ENCODE data around the gene RIIAD1.
"Not testable (repeated sequence)": the region's sequence is repeated elsewhere in the genome, so short reads cannot be mapped to it uniquely, and the experiment has no call there.

Gene RIIAD1

DNA sequence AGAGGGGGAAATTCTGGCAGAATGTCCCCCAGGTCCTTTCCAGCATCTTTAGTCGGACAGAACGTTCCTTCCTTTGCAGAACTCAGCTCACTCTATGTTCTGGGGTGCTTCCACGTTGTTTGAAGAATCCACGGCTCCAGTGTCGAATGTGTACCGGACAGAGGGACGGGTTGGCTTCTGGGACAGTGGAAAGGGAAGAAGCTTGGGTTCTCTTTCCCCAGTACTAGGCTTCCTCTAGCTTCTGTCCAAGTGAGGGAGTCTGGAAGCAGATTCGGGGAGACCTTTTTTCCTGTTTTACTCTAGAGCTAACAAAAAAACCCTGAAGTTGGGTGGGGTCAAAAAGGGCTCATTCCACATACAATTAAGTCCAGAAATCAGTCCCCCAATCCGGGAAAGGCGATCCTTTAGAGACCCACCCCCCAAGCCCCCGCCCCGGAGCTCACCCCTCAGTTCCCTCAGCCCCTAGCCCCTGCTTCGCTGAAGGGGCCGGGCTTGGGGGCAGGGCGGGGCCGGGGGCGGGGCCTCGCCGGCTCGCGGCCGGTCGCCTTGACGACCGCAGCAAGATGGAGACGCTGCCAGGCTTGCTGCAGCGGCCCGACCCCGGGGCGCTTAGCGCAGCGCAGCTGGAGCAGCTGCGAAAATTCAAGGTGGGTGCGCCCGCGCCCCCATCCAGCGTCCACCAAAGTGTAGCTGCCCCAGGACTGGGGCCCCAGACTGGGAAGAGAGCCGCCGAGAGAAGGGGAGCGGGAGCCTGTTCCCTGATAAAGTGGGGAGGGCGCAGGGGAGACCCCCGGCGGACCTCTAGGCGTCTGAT lies at the start of gene RIIAD1:
RIIAD1 (plus strand) TSS at position 549 of the 814 bp plus-strand sequence; CDS start at position 564, 15 bp downstream.
- Histone ChIP-seq H3K27me3 (ENCODE audit: control insufficient read depth in 1 of 2, insufficient read depth in 2 of 2, low read length in 2 of 2) (peaks cover 4 to 6% of the 10 kb centered on the region in 2 donors), H3K36me3 (ENCODE audit: control insufficient read depth in 2 of 2, insufficient read depth in 2 of 2, low read length in 2 of 2) (no peaks in the 10 kb centered on the region), H3K4me1 (ENCODE audit: control insufficient read depth, insufficient read depth, low read length) (peaks cover 38% of the 10 kb centered on the region), H3K27ac (ENCODE audit: low read length) (peak within 1 kb of the TSS; percentile 84), H3K9me3 (ENCODE audit: control insufficient read depth in 2 of 2, low read length in 2 of 2) (no peaks in the 10 kb centered on the region), H3K9ac (ENCODE audit: low read length in 2 of 2) (peak within 1 kb of the TSS; percentile 57 to 71), H3K4me3 (ENCODE audit: low read length in 2 of 2) (peak within 1 kb of the TSS; percentile 65 to 73)

GRCh38 chr1:151673407-151673806 lies 47.9 kb upstream of the RIIAD1 start:
- Histone ChIP-seq H3K4me3 (ENCODE audit: low read length in 2 of 2) (no peak overlapping the region), H3K36me3 (ENCODE audit: control insufficient read depth in 2 of 2, insufficient read depth in 2 of 2, low read length in 2 of 2) (peaks cover 8 to 15% of the 10 kb centered on the region in 2 donors), H3K27me3 (ENCODE audit: control insufficient read depth in 1 of 2, insufficient read depth in 2 of 2, low read length in 2 of 2) (no peaks in the 10 kb centered on the region), H3K9ac (ENCODE audit: low read length in 2 of 2) (no peak overlapping the region), H3K4me1 (ENCODE audit: control insufficient read depth, insufficient read depth, low read length) (no peaks in the 10 kb centered on the region), H3K27ac (ENCODE audit: low read length) (no peak overlapping the region), H3K9me3 (ENCODE audit: control insufficient read depth in 2 of 2, low read length in 2 of 2) (peaks cover 0 to 4% of the 10 kb centered on the region in 2 donors)

GRCh38 chr1:151680391-151680790 lies 40.9 kb upstream of the RIIAD1 start:
- H3K9me3 ChIP-seq (ENCODE audit: control insufficient read depth in 2 of 2, low read length in 2 of 2): no peaks in the 10 kb centered on the region
- peaks cover 8% of the 10 kb centered on the region for H3K4me1 ChIP-seq (ENCODE audit: control insufficient read depth, insufficient read depth, low read length)
- H3K36me3 ChIP-seq (ENCODE audit: control insufficient read depth in 2 of 2, insufficient read depth in 2 of 2, low read length in 2 of 2): peaks cover 7 to 10% of the 10 kb centered on the region in 2 donors
- peak overlapping the region in 1 of 2 donors; percentile 30 for H3K4me3 ChIP-seq (ENCODE audit: low read length in 2 of 2)
- H3K9ac ChIP-seq (ENCODE audit: low read length in 2 of 2): no peak overlapping the region
- H3K27me3 ChIP-seq (ENCODE audit: control insufficient read depth in 1 of 2, insufficient read depth in 2 of 2, low read length in 2 of 2): no peaks in the 10 kb centered on the region
- peak overlapping the region; percentile 25 for H3K27ac ChIP-seq (ENCODE audit: low read length)

DNA sequence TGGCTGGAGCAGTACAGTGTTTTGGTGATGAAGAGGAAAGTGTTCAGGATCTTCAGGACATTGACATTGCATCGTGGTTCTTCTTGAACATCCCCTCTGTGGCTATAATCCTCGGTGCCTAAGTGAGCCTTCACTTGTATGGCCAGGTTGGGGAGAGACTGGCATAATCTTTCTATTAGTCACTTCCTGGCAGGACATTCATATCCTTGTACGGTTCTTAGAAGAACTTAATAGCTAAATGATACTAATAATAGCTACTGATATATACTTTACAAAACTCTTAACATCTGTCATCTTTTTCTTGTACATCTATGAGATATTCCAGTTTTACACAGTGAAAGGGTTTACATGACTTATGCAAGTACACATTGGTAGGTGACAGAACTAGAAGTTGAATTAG lies 40.5 kb upstream of the RIIAD1 start:
- peak overlapping the region; percentile 25 for H3K27ac ChIP-seq (ENCODE audit: low read length)
- no peaks in the 10 kb centered on the region for H3K9me3 ChIP-seq (ENCODE audit: control insufficient read depth in 2 of 2, low read length in 2 of 2)
- no peaks in the 10 kb centered on the region for H3K27me3 ChIP-seq (ENCODE audit: control insufficient read depth in 1 of 2, insufficient read depth in 2 of 2, low read length in 2 of 2)
- H3K36me3 ChIP-seq (ENCODE audit: control insufficient read depth in 2 of 2, insufficient read depth in 2 of 2, low read length in 2 of 2): peaks cover 7 to 10% of the 10 kb centered on the region in 2 donors
- no peak overlapping the region for H3K9ac ChIP-seq (ENCODE audit: low read length in 2 of 2)
- peak overlapping the region in 1 of 2 donors; percentile 30 for H3K4me3 ChIP-seq (ENCODE audit: low read length in 2 of 2)
- peaks cover 8% of the 10 kb centered on the region for H3K4me1 ChIP-seq (ENCODE audit: control insufficient read depth, insufficient read depth, low read length)

- Histone ChIP-seq H3K9ac (ENCODE audit: low read length in 2 of 2) (no peak overlapping the region), H3K27me3 (ENCODE audit: control insufficient read depth in 1 of 2, insufficient read depth in 2 of 2, low read length in 2 of 2) (no peaks in the 10 kb centered on the region), H3K36me3 (ENCODE audit: control insufficient read depth in 2 of 2, insufficient read depth in 2 of 2, low read length in 2 of 2) (peaks cover 10 to 11% of the 10 kb centered on the region in 2 donors), H3K4me1 (ENCODE audit: control insufficient read depth, insufficient read depth, low read length) (peaks cover 8% of the 10 kb centered on the region), H3K4me3 (ENCODE audit: low read length in 2 of 2) (no peak overlapping the region), H3K27ac (ENCODE audit: low read length) (no peak overlapping the region), H3K9me3 (ENCODE audit: control insufficient read depth in 2 of 2, low read length in 2 of 2) (no peaks in the 10 kb centered on the region)
Measured at GRCh38 chr1:151681923-151682322, 39.4 kb upstream of the RIIAD1 start.

- not testable (repeated sequence) for H3K9me3 ChIP-seq (ENCODE audit: control insufficient read depth in 2 of 2, low read length in 2 of 2); H3K4me1 ChIP-seq (ENCODE audit: control insufficient read depth, insufficient read depth, low read length); H3K27ac ChIP-seq (ENCODE audit: low read length); H3K9ac ChIP-seq (ENCODE audit: low read length in 2 of 2); H3K4me3 ChIP-seq (ENCODE audit: low read length in 2 of 2); H3K27me3 ChIP-seq (ENCODE audit: control insufficient read depth in 1 of 2, insufficient read depth in 2 of 2, low read length in 2 of 2)
- H3K36me3 ChIP-seq (ENCODE audit: control insufficient read depth in 2 of 2, insufficient read depth in 2 of 2, low read length in 2 of 2): peaks cover 10 to 14% of the 10 kb centered on the region in 2 donors
Measured at GRCh38 chr1:151682901-151683300, 38.4 kb upstream of the RIIAD1 start.

- Histone ChIP-seq H3K27me3 (ENCODE audit: control insufficient read depth in 1 of 2, insufficient read depth in 2 of 2, low read length in 2 of 2) (no peaks in the 10 kb centered on the region), H3K4me1 (ENCODE audit: control insufficient read depth, insufficient read depth, low read length) (peaks cover 8% of the 10 kb centered on the region), H3K9ac (ENCODE audit: low read length in 2 of 2) (no peak overlapping the region), H3K27ac (ENCODE audit: low read length) (no peak overlapping the region), H3K9me3 (ENCODE audit: control insufficient read depth in 2 of 2, low read length in 2 of 2) (no peaks in the 10 kb centered on the region), H3K4me3 (ENCODE audit: low read length in 2 of 2) (no peak overlapping the region), H3K36me3 (ENCODE audit: control insufficient read depth in 2 of 2, insufficient read depth in 2 of 2, low read length in 2 of 2) (peaks cover 10 to 14% of the 10 kb centered on the region in 2 donors)
Measured at GRCh38 chr1:151684128-151684527, 37.2 kb upstream of the RIIAD1 start.

DNA sequence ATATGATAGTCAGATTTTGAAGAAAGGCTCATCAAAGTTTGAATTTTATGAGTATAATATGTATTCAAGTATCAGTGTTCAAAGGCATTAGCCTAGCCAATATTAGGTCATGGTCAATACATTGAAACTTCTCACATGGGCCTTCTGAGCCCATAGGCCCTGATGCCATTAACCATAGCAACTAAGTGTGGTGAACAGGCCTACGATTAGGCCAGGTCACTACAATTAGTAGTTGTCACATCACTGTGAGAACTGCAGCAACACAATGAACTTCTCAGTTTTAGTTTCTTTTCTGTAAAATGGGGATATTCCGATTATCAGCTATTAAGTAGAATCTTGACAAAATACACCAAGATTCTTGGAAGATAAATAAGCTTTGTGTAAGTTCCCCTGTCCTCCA lies 34.8 kb upstream of the RIIAD1 start:
- Histone ChIP-seq H3K9ac (ENCODE audit: low read length in 2 of 2) (no peak overlapping the region), H3K9me3 (ENCODE audit: control insufficient read depth in 2 of 2, low read length in 2 of 2) (no peaks in the 10 kb centered on the region), H3K4me3 (ENCODE audit: low read length in 2 of 2) (no peak overlapping the region), H3K36me3 (ENCODE audit: control insufficient read depth in 2 of 2, insufficient read depth in 2 of 2, low read length in 2 of 2) (peaks cover 14 to 15% of the 10 kb centered on the region in 2 donors), H3K27ac (ENCODE audit: low read length) (no peak overlapping the region), H3K27me3 (ENCODE audit: control insufficient read depth in 1 of 2, insufficient read depth in 2 of 2, low read length in 2 of 2) (no peaks in the 10 kb centered on the region), H3K4me1 (ENCODE audit: control insufficient read depth, insufficient read depth, low read length) (no peaks in the 10 kb centered on the region)

GRCh38 chr1:151689494-151689893 lies 31.8 kb upstream of the RIIAD1 start:
- no peaks in the 10 kb centered on the region for H3K4me1 ChIP-seq (ENCODE audit: control insufficient read depth, insufficient read depth, low read length)
- H3K9me3 ChIP-seq (ENCODE audit: control insufficient read depth in 2 of 2, low read length in 2 of 2): no peaks in the 10 kb centered on the region
- peaks cover 23 to 30% of the 10 kb centered on the region in 2 donors for H3K36me3 ChIP-seq (ENCODE audit: control insufficient read depth in 2 of 2, insufficient read depth in 2 of 2, low read length in 2 of 2)
- no peak overlapping the region for H3K4me3 ChIP-seq (ENCODE audit: low read length in 2 of 2)
- no peak overlapping the region for H3K9ac ChIP-seq (ENCODE audit: low read length in 2 of 2)
- H3K27me3 ChIP-seq (ENCODE audit: control insufficient read depth in 1 of 2, insufficient read depth in 2 of 2, low read length in 2 of 2): no peaks in the 10 kb centered on the region
- no peak overlapping the region for H3K27ac ChIP-seq (ENCODE audit: low read length)

DNA sequence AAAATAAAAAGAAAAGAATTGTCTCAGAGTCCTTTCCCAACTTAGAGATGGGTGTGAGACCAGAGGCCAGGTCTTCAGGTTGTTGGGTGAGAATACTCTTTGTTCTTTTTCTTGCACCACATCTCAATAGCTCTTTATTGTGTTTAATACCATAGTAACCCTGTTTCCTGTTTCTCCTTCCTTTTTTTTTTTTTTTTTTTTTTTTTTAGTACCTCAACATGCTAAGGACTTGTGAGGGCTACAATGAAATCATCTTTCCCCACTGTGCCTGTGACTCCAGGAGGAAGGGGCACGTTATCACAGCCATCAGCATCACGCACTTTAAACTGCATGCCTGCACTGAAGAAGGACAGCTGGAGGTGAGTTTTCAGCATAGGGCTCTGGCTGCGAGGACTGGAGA lies 29.1 kb upstream of the RIIAD1 start:
- H3K9ac ChIP-seq (ENCODE audit: low read length in 2 of 2): no peak overlapping the region
- no peaks in the 10 kb centered on the region for H3K9me3 ChIP-seq (ENCODE audit: control insufficient read depth in 2 of 2, low read length in 2 of 2)
- H3K36me3 ChIP-seq (ENCODE audit: control insufficient read depth in 2 of 2, insufficient read depth in 2 of 2, low read length in 2 of 2): peaks cover 30 to 36% of the 10 kb centered on the region in 2 donors
- no peaks in the 10 kb centered on the region for H3K27me3 ChIP-seq (ENCODE audit: control insufficient read depth in 1 of 2, insufficient read depth in 2 of 2, low read length in 2 of 2)
- no peak overlapping the region for H3K4me3 ChIP-seq (ENCODE audit: low read length in 2 of 2)
- no peak overlapping the region for H3K27ac ChIP-seq (ENCODE audit: low read length)
- H3K4me1 ChIP-seq (ENCODE audit: control insufficient read depth, insufficient read depth, low read length): no peaks in the 10 kb centered on the region

- Histone ChIP-seq H3K27me3 (ENCODE audit: control insufficient read depth in 1 of 2, insufficient read depth in 2 of 2, low read length in 2 of 2) (no peaks in the 10 kb centered on the region), H3K4me1 (ENCODE audit: control insufficient read depth, insufficient read depth, low read length) (no peaks in the 10 kb centered on the region), H3K4me3 (ENCODE audit: low read length in 2 of 2) (no peak overlapping the region), H3K9me3 (ENCODE audit: control insufficient read depth in 2 of 2, low read length in 2 of 2) (no peaks in the 10 kb centered on the region), H3K9ac (ENCODE audit: low read length in 2 of 2) (no peak overlapping the region), H3K36me3 (ENCODE audit: control insufficient read depth in 2 of 2, insufficient read depth in 2 of 2, low read length in 2 of 2) (peaks cover 40 to 45% of the 10 kb centered on the region in 2 donors), H3K27ac (ENCODE audit: low read length) (no peak overlapping the region)
Measured at GRCh38 chr1:151693057-151693651, 28.2 kb upstream of the RIIAD1 start.

Data from stomach smooth muscle (tissue), 2 donors.